Breast epithelium (tissue), 4 donors: ENCODE measurements around the gene METTL8. TPM values are rescaled to one million over a fixed set of nuclear protein-coding genes. Genes with fewer than 3 reads are reported as not detected.

Source experiments
- DNase-seq, 2 donors: peaks; one replicate each; pipeline ENCODE4 v3.0.0-alpha.2; 2019; ENCODE audit warnings: low spot score in 2 of 2
- H3K27ac ChIP-seq, 2 donors: fragments of 200-600 bp; sonication (generic) in 1 of 2; one replicate each; pipeline ENCODE4 v1.5.1; 2016 to 2019; ENCODE audit warnings: mild to moderate bottlenecking in 1 of 2
- H3K27me3 ChIP-seq, 2 donors: fragments of 200-600 bp; sonication (generic) in 1 of 2; one replicate each; pipeline versions ENCODE4 v1.5.1 to v1.6.0; 2017 to 2019; ENCODE audit warnings: control low read depth in 1 of 2, mild to moderate bottlenecking in 1 of 2
- H3K36me3 ChIP-seq: fragments of 200-600 bp; one replicate; pipeline ENCODE4 v1.5.1; 2019
- H3K4me1 ChIP-seq, 2 donors: fragments of 200-600 bp; sonication (generic); one replicate each; pipeline ENCODE4 v1.5.1; 2016 to 2019; ENCODE audit warnings: control low read depth in 1 of 2
- H3K4me3 ChIP-seq, 3 donors: fragments of 200-600 bp; sonication (generic); 1 replicate in 2 of 3; 2 replicates in 1 of 3; pipeline ENCODE4 v1.5.1; 2016 to 2019; ENCODE audit warnings: mild to moderate bottlenecking in 3 of 3, moderate library complexity in 2 of 3
- H3K9me3 ChIP-seq, 2 donors: fragments of 200-600 bp; sonication (generic) in 1 of 2; one replicate each; pipeline ENCODE4 v1.5.1; 2016 to 2019; ENCODE audit warnings: control low read depth in 1 of 2
- CTCF ChIP-seq, 3 donors: fragments of 450-650 bp; IDR thresholded peaks; one replicate each; pipeline ENCODE4 v1.5.1; 2016 to 2017; ENCODE audit warnings: antibody characterized with exemption in 3 of 3, mild to moderate bottlenecking in 3 of 3, moderate library complexity in 3 of 3
- POLR2A ChIP-seq: fragments of 450-650 bp; IDR thresholded peaks from one replicate; pipeline ENCODE4 v1.6.1; 2016; ENCODE audit warnings: antibody characterized with exemption, mild to moderate bottlenecking, moderate library complexity
- POLR2AphosphoS5 ChIP-seq, 3 donors: sonication (generic); formaldehyde crosslinking; IDR thresholded peaks; one replicate each; pipeline ENCODE4 v1.6.1; 2017; ENCODE audit warnings: antibody characterized with exemption in 3 of 3
- intact Hi-C: fragments of 100-400 bp; cut with DNase I; formaldehyde crosslinking; loops from one replicate; pipeline ENCODE4 v1.15.1; 2023; ENCODE audit warnings: low total_unique reads
- total RNA-seq, 3 donors: library from RNA; depleted of rRNA; stranded (reverse); fragments of >200 nt; gene quantifications; one replicate each; pipeline ENCODE4 v1.1.0, GENCODE V29; 2016

Gene METTL8
- total RNA-seq, 3 donors from 2014 or later, result 21.4 to 26.9 (median 22.9) TPM

GRCh38 chr2:171319164-171319810 lies 114.5 kb downstream of the METTL8 start:
- no peak for TF ChIP-seq CTCF (IDR thresholded peaks at IDR 0.05)
- TF ChIP-seq POLR2A, result no peak
- TF ChIP-seq POLR2AphosphoS5 (IDR thresholded peaks at IDR 0.05), result no peak
- no peak overlapping the region for H3K4me3 ChIP-seq
- no peaks in the 10 kb centered on the region for H3K9me3 ChIP-seq
- H3K36me3 ChIP-seq, result no peaks in the 10 kb centered on the region
- H3K4me1 ChIP-seq, result no peaks in the 10 kb centered on the region
- H3K27ac ChIP-seq, result no peak overlapping the region
- no peak for DNase-seq
- intact Hi-C loops, result no loop called here
- no peaks in the 10 kb centered on the region for H3K27me3 ChIP-seq

- Histone ChIP-seq H3K9me3 (no peaks in the 10 kb centered on the region), H3K4me3 (no peak overlapping the region), H3K27ac (no peak overlapping the region), H3K27me3 (no peaks in the 10 kb centered on the region), H3K36me3 (no peaks in the 10 kb centered on the region), H3K4me1 (no peaks in the 10 kb centered on the region)
- TF ChIP-seq POLR2AphosphoS5 (IDR thresholded peaks at IDR 0.05) (no peak), CTCF (IDR thresholded peaks at IDR 0.05) (no peak), POLR2A (no peak)
- intact Hi-C loops, result no loop called here
- no peak for DNase-seq
Observed at GRCh38 chr2:171318463-171318934, 115.3 kb downstream of the METTL8 start.

GRCh38 chr2:171317492-171318125 lies 116.2 kb downstream of the METTL8 start:
- H3K9me3 ChIP-seq, result no peaks in the 10 kb centered on the region

GRCh38 chr2:171316755-171317337 lies 116.9 kb downstream of the METTL8 start:
- no peak for TF ChIP-seq POLR2A
- no peak for TF ChIP-seq CTCF (IDR thresholded peaks at IDR 0.05)
- TF ChIP-seq POLR2AphosphoS5 (IDR thresholded peaks at IDR 0.05), result no peak
- Histone ChIP-seq H3K9me3 (peaks cover 5 to 8% of the 10 kb centered on the region in 2 donors), H3K27ac (no peak overlapping the region), H3K36me3 (no peaks in the 10 kb centered on the region), H3K4me3 (no peak overlapping the region), H3K27me3 (no peaks in the 10 kb centered on the region), H3K4me1 (no peaks in the 10 kb centered on the region)
- DNase-seq, result no peak
- intact Hi-C loops, result no loop called here

More at GRCh38 chr2:171317492-171318125, 116.2 kb downstream of the METTL8 start:
- no peak for DNase-seq
- intact Hi-C loops, result no loop called here
- no peaks in the 10 kb centered on the region for H3K4me1 ChIP-seq
- H3K27me3 ChIP-seq, result no peaks in the 10 kb centered on the region
- H3K27ac ChIP-seq, result no peak overlapping the region
- no peak for TF ChIP-seq POLR2AphosphoS5 (IDR thresholded peaks at IDR 0.05)
- no peak for TF ChIP-seq POLR2A
- no peak for TF ChIP-seq CTCF (IDR thresholded peaks at IDR 0.05)
- no peak overlapping the region for H3K4me3 ChIP-seq
- no peaks in the 10 kb centered on the region for H3K36me3 ChIP-seq

- no peak for DNase-seq
- H3K4me1 ChIP-seq, result no peaks in the 10 kb centered on the region
- peaks cover 11% of the 10 kb centered on the region in 2 donors for H3K9me3 ChIP-seq
- intact Hi-C loops, result no loop called here
- no peaks in the 10 kb centered on the region for H3K27me3 ChIP-seq
- no peak for TF ChIP-seq POLR2AphosphoS5 (IDR thresholded peaks at IDR 0.05)
- TF ChIP-seq CTCF (IDR thresholded peaks at IDR 0.05), result no peak
- no peak for TF ChIP-seq POLR2A
- no peak overlapping the region for H3K27ac ChIP-seq
- H3K4me3 ChIP-seq, result no peak overlapping the region
- H3K36me3 ChIP-seq, result no peaks in the 10 kb centered on the region
Observed at GRCh38 chr2:171316220-171316619, 117.6 kb downstream of the METTL8 start.
